SK-N-SH treated with all-trans-retinoic acid at 6 μM for 48 hours (cell line): ENCODE results near the gene KRT82.

Source experiments
- ATAC-seq: fragments of 200-7000 bp; cut with Tn5 transposase; 3 replicates; pipeline ENCODE4 v1.9.1; 2020; ENCODE audit warnings: mild to moderate bottlenecking, moderate library complexity
- ARNTL ChIP-seq: fragments of 450-650 bp; formaldehyde crosslinking; IDR thresholded peaks from 2 replicates; pipeline ENCODE4 v1.5.0; 2020; ENCODE audit warnings: low read depth, mild to moderate bottlenecking, moderate library complexity, borderline replicate concordance
- BACH2 ChIP-seq: fragments of 250-450 bp; sonication (Bioruptor Pico); IDR thresholded peaks from 2 replicates; pipeline ENCODE4 v1.9.0; 2021; ENCODE audit warnings: mild to moderate bottlenecking, borderline replicate concordance
- CREB5 ChIP-seq: fragments of 250-450 bp; sonication (Bioruptor Pico); IDR thresholded peaks from 2 replicates; pipeline ENCODE4 v1.5.1; 2020; ENCODE audit warnings: low read depth, mild to moderate bottlenecking, moderate library complexity
- CSDC2 ChIP-seq: fragments of 250-450 bp; sonication (Bioruptor Pico); IDR thresholded peaks from 2 replicates; pipeline ENCODE4 v1.5.0; 2020; ENCODE audit warnings: mild to moderate bottlenecking, moderate library complexity
- CSRNP3 ChIP-seq: fragments of 250-450 bp; sonication (Bioruptor Pico); IDR thresholded peaks from 2 replicates; pipeline ENCODE4 v1.5.1; 2021; ENCODE audit warnings: mild to moderate bottlenecking, moderate library complexity
- ESRRG ChIP-seq: fragments of 250-450 bp; sonication (Bioruptor Pico); IDR thresholded peaks from 2 replicates; pipeline ENCODE4 v1.6.1; 2021; ENCODE audit warnings: mild to moderate bottlenecking
- GLIS3 ChIP-seq: fragments of 250-450 bp; sonication (Bioruptor Pico); IDR thresholded peaks from 2 replicates; pipeline ENCODE4 v1.5.0; 2020; ENCODE audit warnings: mild to moderate bottlenecking, moderate library complexity
- ISL1 ChIP-seq: fragments of 250-450 bp; sonication (Bioruptor Pico); IDR thresholded peaks from 2 replicates; pipeline ENCODE4 v2.1.2; 2022; ENCODE audit warnings: mild to moderate bottlenecking, moderate library complexity
- PATZ1 ChIP-seq: fragments of 250-450 bp; sonication (Bioruptor Pico); IDR thresholded peaks from 2 replicates; pipeline ENCODE4 v1.8.0; 2020; ENCODE audit warnings: mild to moderate bottlenecking, moderate library complexity, borderline replicate concordance
- RARB ChIP-seq: fragments of 250-450 bp; sonication (Bioruptor Pico); IDR thresholded peaks from 2 replicates; pipeline ENCODE4 v1.8.0; 2021; ENCODE audit warnings: mild to moderate bottlenecking, moderate library complexity
- SNAI2 ChIP-seq: fragments of 250-450 bp; sonication (Bioruptor Pico); IDR thresholded peaks from 2 replicates; pipeline ENCODE4 v1.5.0; 2020; ENCODE audit warnings: mild to moderate bottlenecking, moderate library complexity
- TCF4 ChIP-seq: fragments of 250-450 bp; sonication (Bioruptor Pico); IDR thresholded peaks from 2 replicates; pipeline ENCODE4 v1.8.0; 2021; ENCODE audit warnings: mild to moderate bottlenecking, moderate library complexity, borderline replicate concordance
- TOX ChIP-seq: fragments of 250-450 bp; sonication (Bioruptor Pico); IDR thresholded peaks from 2 replicates; pipeline ENCODE4 v1.8.0; 2021; ENCODE audit warnings: mild to moderate bottlenecking, moderate library complexity, borderline replicate concordance
- TSHZ2 ChIP-seq: fragments of 250-450 bp; sonication (Bioruptor Pico); IDR thresholded peaks from 2 replicates; pipeline ENCODE4 v1.5.0; 2020; ENCODE audit warnings: mild to moderate bottlenecking, moderate library complexity
- ZC3H10 ChIP-seq: fragments of 250-450 bp; sonication (Bioruptor Pico); IDR thresholded peaks from 2 replicates; pipeline ENCODE4 v1.5.1; 2021; ENCODE audit warnings: mild to moderate bottlenecking, moderate library complexity
- ZFP3 ChIP-seq: fragments of 250-450 bp; sonication (Bioruptor Pico); IDR thresholded peaks from 2 replicates; pipeline ENCODE4 v1.5.0; 2020; ENCODE audit warnings: mild to moderate bottlenecking, moderate library complexity
- ZFP30 ChIP-seq: fragments of 450-650 bp; formaldehyde crosslinking; IDR thresholded peaks from 2 replicates; pipeline ENCODE4 v1.5.0; 2022; ENCODE audit warnings: mild to moderate bottlenecking, moderate library complexity
- ZNF565 ChIP-seq: fragments of 450-650 bp; formaldehyde crosslinking; conservative IDR thresholded peaks from 2 replicates; pipeline ENCODE4 v1.5.0; 2020; ENCODE audit warnings: low read depth, mild to moderate bottlenecking, moderate library complexity
- ZNF70 ChIP-seq: fragments of 450-650 bp; formaldehyde crosslinking; IDR thresholded peaks from 2 replicates; pipeline ENCODE4 v1.5.0; 2020; ENCODE audit warnings: mild to moderate bottlenecking, moderate library complexity
- ZNF8 ChIP-seq: fragments of 450-650 bp; formaldehyde crosslinking; IDR thresholded peaks from 2 replicates; pipeline ENCODE4 v1.5.0; 2020; ENCODE audit warnings: mild to moderate bottlenecking, moderate library complexity

KRT82 gene

DNA sequence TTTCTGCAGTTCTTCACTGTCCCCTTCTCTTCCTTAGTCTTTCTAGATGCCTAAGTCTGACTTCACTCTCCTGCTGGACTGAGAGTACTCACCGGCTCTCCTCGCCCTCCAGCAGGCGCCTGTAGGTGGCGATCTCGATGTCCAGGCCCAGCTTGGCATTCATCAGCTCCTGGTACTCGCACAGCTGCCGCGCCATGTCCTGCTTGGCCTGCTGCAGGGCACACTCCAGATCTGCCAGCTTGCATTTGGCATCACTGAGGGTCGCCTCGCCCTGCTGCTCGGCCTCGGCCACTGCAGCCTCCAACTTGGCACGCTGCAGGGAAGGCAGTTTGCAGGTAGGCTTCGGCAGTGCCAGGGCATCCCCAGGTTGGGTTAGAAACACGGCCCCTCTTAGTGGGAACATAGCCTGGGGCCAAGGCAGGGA, 25.9 kb downstream of the KRT82 start:
- peak; percentile 92 for ATAC-seq

GRCh38 chr12:52379536-52379935, 26.6 kb downstream of the KRT82 start:
- no peak for ATAC-seq
- TF ChIP-seq CREB5, result no peak
- TF ChIP-seq ISL1, result no peak
- TF ChIP-seq ARNTL (CRISPR knock-in tag), result no peak
- TF ChIP-seq ZNF8, result no peak
- TF ChIP-seq ZNF565 (CRISPR knock-in tag), result no peak
- no peak for TF ChIP-seq ZC3H10 (CRISPR knock-in tag)
- no peak for TF ChIP-seq SNAI2 (CRISPR knock-in tag)
- no peak for TF ChIP-seq PATZ1 (CRISPR knock-in tag)
- no peak for TF ChIP-seq RARB
- no peak for TF ChIP-seq CSDC2 (CRISPR knock-in tag)
- TF ChIP-seq TCF4 (CRISPR knock-in tag), result no peak
- no peak for TF ChIP-seq ZFP30
- TF ChIP-seq ZFP3 (CRISPR knock-in tag), result no peak
- no peak for TF ChIP-seq CSRNP3 (CRISPR knock-in tag)
- no peak for TF ChIP-seq ESRRG (CRISPR knock-in tag)
- no peak for TF ChIP-seq TOX (CRISPR knock-in tag)
- no peak for TF ChIP-seq BACH2

More for the DNA sequence above, 25.9 kb downstream of the KRT82 start:
- TF ChIP-seq TOX (CRISPR knock-in tag), result no peak

- no peak for ATAC-seq
- TF ChIP-seq ZNF565 (CRISPR knock-in tag) (no peak), PATZ1 (CRISPR knock-in tag) (no peak), ZNF8 (no peak), ZNF70 (CRISPR knock-in tag) (no peak), GLIS3 (no peak), TSHZ2 (CRISPR knock-in tag) (no peak), ZFP30 (no peak)
These were observed 28.0 kb downstream of the KRT82 start for GRCh38 chr12:52378091-52378490.

DNA sequence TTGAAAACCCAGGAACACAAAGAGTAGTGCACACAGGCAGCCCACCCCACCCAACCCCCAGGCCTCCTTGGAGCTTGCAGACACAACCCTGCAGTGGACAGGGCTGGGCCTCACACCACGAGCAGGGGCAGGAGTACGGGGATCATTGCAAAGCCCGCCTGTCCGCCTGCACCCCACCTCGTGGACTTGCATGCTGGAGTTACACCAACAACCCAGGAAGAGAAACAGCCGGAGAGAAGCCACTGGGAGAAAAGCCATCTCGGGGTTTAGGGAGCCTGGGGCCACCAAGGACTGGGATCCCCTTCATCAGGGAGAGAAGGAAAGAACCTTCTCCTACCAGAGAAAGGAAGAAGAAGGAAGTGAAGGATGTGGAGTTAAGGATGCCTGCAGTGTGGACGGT, 28.9 kb downstream of the KRT82 start:
- TF ChIP-seq ESRRG (CRISPR knock-in tag), result no peak
- TF ChIP-seq ZNF8, result no peak
- no peak for TF ChIP-seq ARNTL (CRISPR knock-in tag)
- TF ChIP-seq PATZ1 (CRISPR knock-in tag), result no peak
- TF ChIP-seq SNAI2 (CRISPR knock-in tag), result no peak
- no peak for TF ChIP-seq CSDC2 (CRISPR knock-in tag)
- TF ChIP-seq ZFP3 (CRISPR knock-in tag), result no peak
- no peak for TF ChIP-seq TSHZ2 (CRISPR knock-in tag)
- no peak for TF ChIP-seq BACH2
- TF ChIP-seq ZNF70 (CRISPR knock-in tag), result no peak
- TF ChIP-seq, all 23 proteins: peak for 0
- no peak for ATAC-seq
